SK-N-DZ (cell line): ENCODE measurements around the gene IQSEC1.

Experiments
- DNase-seq: peaks from one replicate; pipeline ENCODE4 v3.0.0-alpha.2; 2015; ENCODE audit warnings: low spot score

IQSEC1 gene

GRCh38 chr3:12986031-12986430 is 87.2 kb downstream of the IQSEC1 start:
- DNase-seq = no peak

GRCh38 chr3:12985148-12985547 is 88.1 kb downstream of the IQSEC1 start:
- DNase-seq = no peak

- peak; percentile 64 for DNase-seq
These were observed 89.0 kb downstream of the IQSEC1 start for GRCh38 chr3:12984023-12984823.

GRCh38 chr3:12983319-12983718 is 89.9 kb downstream of the IQSEC1 start:
- no peak for DNase-seq

- no peak for DNase-seq
These were observed 90.6 kb downstream of the IQSEC1 start for GRCh38 chr3:12982619-12983101.

- DNase-seq = no peak
These were observed 91.6 kb downstream of the IQSEC1 start for GRCh38 chr3:12981306-12982275.

- no peak for DNase-seq
These were observed 92.5 kb downstream of the IQSEC1 start for GRCh38 chr3:12980596-12981290.

- DNase-seq = no peak
These were observed 93.2 kb downstream of the IQSEC1 start for GRCh38 chr3:12979947-12980487.

- DNase-seq = no peak
These were observed 93.9 kb downstream of the IQSEC1 start for GRCh38 chr3:12979151-12979946.

- DNase-seq = no peak
These were observed 94.5 kb downstream of the IQSEC1 start for GRCh38 chr3:12978682-12979081.

- DNase-seq = no peak
These were observed 96.0 kb downstream of the IQSEC1 start for GRCh38 chr3:12977117-12977808.

GRCh38 chr3:12975748-12976522 is 97.3 kb downstream of the IQSEC1 start:
- DNase-seq = no peak

GRCh38 chr3:12974819-12975218 is 98.4 kb downstream of the IQSEC1 start:
- DNase-seq = no peak

- no peak for DNase-seq
These were observed 98.9 kb downstream of the IQSEC1 start for GRCh38 chr3:12974334-12974733.

- no peak for DNase-seq
These were observed 99.4 kb downstream of the IQSEC1 start for GRCh38 chr3:12973827-12974226.

GRCh38 chr3:12972781-12973702 is 100.2 kb downstream of the IQSEC1 start:
- DNase-seq = no peak

- DNase-seq = no peak
These were observed 101.2 kb downstream of the IQSEC1 start for GRCh38 chr3:12972043-12972442.

- DNase-seq = no peak
These were observed 102.5 kb downstream of the IQSEC1 start for GRCh38 chr3:12970684-12971083.
